Stimulated activated CD4-positive, alpha-beta T cell treated with anti-CD3 and anti-CD28 coated beads, TNF-alpha, amount 100 ng/mL, for 4 hours (primary cell): ENCODE data around the gene HEMK1.

Experiments used
- DNase-seq, 3 experiments: peaks; one replicate each; pipeline ENCODE4 v3.0.0-alpha.2; 2020; ENCODE audit warnings: low read depth in 3 of 3

Gene HEMK1

DNA sequence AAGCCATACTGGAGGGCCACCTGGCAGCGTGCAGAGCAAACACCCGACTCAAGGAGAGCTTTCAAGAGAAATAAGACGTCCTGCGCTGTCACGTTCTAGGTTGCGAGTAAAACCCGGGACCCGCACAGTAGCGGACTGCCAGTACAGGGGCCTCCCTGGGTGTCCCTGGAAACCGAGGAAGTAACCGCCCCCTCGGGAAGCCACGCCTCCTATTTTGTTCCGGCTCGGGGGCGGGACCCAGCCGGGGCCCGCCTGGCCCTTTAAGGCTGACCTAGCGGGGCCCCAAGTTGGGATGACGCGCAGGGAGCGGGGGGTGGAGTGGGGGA, 47.4 kb downstream of the HEMK1 start:
- peak; percentile 92 to 93 (median 93) for DNase-seq

GRCh38 chr3:50617096-50617791, 47.9 kb downstream of the HEMK1 start, which contains the start of gene MAPKAPK3:
TSS of gene MAPKAPK3 (plus strand) at chr3:50617151. CDS start at chr3:50617566, 415 bp downstream.
- DNase-seq: no peak

DNA sequence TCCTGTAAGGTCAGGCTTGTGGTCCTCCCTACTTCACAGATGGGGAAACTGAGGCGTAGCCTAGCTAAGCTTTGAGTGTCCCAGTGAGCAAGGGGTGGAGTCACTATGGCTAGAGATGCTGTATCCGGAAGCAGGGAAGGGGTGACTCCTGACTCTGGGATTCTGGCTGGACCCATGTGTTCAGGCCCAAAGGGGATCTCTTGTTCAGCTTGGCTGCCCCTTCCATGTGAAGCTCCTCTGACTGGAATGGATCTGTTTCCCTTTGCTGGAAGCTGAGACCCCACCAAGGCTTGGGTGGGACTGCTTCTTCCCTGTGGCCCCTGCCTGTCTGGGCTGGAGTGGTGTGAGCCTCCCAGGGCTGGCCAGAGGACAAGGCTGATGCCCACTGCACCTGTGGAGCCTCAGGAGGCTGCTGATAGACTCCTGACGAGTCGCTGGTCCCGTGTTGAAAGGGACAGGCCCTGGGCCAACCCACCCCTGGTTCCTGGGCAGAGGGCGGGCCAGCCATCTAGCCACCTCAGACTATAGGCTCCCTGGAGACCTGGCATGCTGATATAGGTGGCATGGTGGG, 48.7 kb downstream of the HEMK1 start:
- no peak for DNase-seq

DNA sequence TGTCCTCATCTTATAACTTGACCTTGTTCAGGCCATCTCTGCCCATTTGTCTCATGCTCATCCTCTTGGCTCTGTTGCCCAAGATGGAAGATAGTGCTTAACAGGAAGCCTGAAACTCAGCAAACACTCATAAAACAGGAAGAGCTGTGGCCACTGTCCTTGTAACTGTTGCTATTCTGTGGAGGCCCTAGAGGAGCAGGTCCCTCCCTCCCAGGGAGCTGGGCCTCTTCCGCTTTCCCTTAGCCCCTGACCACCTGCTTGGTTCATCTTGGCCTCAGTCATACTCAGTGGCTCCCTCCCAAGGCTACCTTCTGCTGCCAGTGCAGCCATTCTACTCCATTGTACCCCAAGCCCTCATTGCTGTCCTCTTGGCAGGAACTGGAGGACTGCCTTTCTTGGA, 51.1 kb downstream of the HEMK1 start:
- no peak for DNase-seq

DNA sequence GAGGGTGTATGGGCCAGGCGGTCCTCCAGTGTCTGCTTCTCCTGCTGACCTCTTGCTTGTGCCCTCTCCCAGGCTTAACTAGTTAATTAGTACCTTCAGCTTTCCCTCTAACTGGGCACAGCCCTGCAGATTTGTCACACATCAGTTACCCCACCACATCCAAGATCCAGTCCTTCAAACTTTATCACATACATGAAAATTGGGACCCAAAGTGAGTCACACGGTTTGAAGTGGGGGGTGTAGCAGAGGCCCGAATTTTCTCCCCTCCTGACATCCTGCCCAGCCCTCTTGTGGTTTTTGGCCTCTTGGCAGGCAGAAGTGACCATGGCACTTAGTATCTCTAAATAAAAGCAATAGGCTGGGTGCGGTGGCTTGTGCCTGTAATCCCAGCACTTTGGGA, 51.5 kb downstream of the HEMK1 start:
- DNase-seq: no peak

GRCh38 chr3:50622881-50623280, 53.6 kb downstream of the HEMK1 start:
- no peak for DNase-seq

GRCh38 chr3:50623840-50624474, 54.6 kb downstream of the HEMK1 start:
- DNase-seq: no peak

- no peak for DNase-seq
Measured at GRCh38 chr3:50624634-50625033, 55.3 kb downstream of the HEMK1 start.

DNA sequence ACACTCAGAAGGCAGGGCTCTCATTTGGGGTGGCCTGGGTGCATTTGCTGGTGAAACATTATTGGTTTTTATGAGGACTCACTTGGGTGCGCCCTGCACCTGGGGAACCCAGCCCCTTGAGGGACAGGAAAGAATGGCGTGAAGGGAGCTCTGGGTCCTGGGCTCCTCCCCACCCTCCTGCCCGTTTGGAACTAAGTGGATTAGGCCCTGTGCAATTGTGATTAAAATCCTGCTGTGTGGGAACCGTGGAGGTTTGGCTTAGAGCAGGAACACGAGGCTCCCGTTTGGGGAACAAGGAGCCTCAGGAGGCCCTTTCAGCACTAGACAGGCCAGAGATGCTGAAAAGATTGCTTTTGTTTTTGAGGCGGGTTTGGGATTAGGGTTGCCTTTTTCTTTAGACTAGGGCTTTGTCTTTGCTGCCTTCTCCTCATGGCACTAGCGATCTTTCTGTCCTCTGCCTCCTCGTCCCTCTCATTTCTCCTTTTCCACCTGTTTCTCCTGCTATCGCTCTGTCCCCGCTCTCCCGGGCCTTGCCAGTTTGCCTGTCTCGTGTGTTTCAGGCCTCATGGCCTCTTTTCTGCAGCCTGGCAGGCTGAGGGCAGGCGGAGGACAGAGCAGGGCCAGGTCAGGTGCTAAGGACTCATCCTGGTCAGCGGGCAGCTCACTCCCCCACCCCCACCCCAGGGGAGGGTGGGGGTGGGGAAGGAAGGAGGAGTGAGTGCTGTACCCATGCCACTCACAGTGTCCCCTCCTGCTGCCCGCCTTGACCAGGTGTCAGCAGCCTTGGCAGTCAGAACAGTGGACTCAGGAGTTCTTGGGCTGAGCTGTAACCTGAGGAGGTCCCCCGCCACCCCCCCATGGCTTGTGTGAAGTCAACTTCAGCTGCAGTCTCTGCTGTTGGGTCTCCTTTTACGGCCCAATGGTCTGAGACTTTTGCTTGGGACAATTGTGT, 56.2 kb downstream of the HEMK1 start:
- DNase-seq: no peak

- no peak for DNase-seq
Measured at GRCh38 chr3:50626401-50626800, 57.1 kb downstream of the HEMK1 start.

DNA sequence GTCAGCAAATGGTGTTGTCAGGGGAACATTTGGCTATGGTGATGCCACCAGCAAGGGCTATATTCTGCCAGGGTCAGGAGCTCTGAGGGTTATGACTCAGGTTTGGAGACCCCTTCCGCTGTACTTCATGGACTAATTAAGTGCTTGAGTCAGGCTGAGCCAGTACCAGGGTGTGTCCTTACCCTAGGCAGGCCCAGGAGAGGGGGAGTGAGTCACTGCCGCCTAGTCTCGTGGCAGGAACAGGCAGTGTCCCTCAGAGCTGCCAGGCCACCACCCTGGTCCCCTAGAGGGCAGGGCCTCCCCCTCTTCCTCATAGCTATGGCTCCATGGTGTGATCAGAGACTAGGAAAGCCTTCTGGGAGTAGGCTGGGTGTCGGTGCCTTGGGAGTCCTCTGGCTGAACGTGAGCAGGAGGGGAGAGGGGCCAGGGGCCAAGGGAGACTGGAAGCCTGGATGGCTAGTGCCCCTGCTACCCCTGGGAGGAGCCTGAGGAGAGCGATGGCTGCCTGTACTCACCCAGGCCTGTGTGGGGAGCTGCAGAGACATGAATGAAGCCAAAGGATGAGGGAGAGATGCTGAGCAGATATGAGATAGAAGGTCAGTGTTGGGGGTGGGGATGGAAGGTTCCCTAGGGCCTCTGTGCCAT, 58.2 kb downstream of the HEMK1 start:
- no peak for DNase-seq

GRCh38 chr3:50628601-50629000, 59.3 kb downstream of the HEMK1 start:
- DNase-seq: no peak

DNA sequence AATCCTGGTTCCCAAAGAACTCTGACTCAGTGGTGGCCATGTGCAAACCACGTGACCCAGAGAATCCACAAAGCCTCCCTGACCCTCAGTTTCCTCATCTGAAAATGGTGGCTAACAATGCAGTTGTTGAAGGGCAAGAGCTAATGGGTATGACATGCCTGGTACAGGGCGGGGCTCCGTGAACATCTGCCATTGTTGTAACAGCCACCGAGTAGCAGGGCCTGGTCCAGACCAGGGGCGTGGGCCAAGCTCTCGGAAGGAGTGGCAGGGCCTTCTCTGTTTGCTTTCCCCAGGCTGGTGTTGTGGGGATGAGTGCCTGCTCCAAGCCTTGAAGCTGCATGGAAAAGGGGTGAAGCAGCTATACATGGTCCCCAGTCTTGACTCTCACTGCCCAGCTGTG, 61.1 kb downstream of the HEMK1 start:
- DNase-seq: no peak

DNA sequence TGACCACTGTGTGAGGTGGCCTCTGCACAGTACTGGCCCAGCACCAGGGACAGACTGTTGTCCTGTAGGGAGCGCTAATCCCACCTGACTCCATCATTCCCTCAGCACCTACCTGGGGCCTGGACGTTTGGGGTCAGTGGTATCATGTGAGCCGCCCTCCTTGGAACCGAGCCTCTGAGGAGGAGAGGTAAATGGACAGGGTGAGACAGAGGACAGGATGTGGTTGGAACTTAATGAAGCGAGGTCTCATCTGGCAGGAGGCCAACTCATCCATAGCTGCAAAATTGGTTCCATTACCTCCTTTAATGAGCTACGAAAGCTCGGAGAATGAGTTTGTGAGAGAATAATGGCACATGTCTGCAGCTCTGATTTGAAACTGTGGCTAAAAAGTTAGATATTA, 61.6 kb downstream of the HEMK1 start:
- DNase-seq: no peak

DNA sequence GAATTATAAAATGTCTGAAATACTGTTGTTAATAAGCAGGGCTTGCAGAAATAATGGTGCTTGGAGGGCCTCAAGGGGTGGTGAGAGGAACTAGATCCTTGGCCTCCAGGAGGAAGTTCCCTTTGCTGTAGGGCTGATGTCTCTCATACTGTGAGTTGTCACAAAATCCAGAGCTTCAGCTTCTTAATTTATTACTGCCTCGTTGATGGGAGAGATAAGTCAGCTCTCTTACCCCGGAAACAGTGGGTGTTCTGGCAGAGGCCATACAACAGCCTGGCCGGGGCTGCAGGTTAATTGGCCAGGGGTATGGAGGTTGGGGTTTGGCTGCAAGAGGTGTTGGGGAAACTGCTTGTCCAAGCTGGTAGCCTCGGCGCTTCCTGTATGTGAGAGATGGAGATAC, 63.1 kb downstream of the HEMK1 start:
- no peak for DNase-seq

DNA sequence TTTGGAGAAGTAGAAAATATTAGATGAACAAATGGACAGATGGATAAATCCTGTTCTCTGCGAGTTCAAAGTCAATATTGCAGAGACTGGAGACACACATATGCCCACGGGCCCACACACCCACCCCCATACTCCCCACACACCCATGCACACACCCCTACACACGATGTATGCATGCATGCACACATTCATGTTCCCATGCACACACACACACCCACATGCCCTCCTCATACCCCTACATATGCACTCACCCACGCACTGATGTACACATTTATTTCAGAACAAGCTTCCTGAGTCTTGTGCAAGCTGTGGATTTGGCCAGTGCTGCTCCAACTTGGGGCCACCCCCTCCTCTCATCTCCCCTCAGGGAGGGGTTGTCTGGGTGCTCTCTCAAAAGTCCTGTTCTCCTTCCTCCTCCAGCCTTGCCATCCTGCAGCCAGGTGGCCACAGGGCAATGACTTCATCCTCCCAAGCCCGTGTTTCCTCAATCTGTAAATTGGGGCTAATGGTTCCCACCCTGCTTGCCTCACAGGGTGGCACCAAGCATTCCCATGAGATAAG, 64.0 kb downstream of the HEMK1 start:
- DNase-seq: no peak

GRCh38 chr3:50635066-50635465, 65.7 kb downstream of the HEMK1 start:
- DNase-seq: no peak

DNA sequence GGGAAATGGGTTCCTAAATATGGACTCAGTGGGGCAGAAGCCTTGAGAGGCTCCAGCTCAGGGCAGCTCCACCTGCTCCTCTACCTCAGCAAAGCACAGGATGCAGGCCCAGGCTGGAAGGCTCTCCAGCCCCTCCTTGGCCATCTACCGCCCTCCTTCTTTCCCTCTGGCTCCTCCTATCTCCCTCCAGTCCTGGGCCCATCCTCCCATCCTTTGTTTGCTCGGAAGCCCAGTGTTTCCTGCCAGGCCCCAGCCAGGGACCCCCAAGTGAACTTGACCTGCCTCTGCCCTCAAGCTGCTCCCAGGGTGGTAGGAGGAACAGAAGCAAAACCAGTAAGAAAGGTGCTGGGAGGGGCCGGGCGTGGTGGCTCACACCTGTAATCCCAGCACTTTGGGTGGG, 67.7 kb downstream of the HEMK1 start:
- no peak for DNase-seq

GRCh38 chr3:50637945-50638344, 68.6 kb downstream of the HEMK1 start:
- DNase-seq: no peak

- no peak for DNase-seq
Measured at GRCh38 chr3:50639055-50639494, 69.8 kb downstream of the HEMK1 start.

DNA sequence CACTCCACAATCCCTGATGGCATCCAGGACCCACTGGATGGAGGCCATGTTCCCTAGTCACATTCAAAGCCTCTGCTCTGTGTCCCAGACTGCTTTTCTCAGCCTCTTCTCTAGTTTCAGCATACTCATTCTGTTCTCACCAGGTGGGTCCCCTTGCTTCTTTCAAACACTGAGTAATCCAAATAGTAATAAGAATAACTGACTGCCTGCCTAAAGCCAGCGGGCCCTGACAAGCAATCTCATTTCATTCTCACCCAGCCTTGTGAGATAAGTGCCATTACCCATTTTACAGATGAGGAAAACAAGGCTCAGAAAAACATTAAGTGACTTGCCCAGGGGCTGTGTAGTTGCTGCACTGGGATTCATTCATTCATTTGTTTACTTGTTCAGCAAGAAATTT, 73.1 kb downstream of the HEMK1 start:
- no peak for DNase-seq
